RWPE2 (cell line): Measurements from ENCODE around the gene FANCC.

ENCODE experiments used
- ATAC-seq: fragments of 200-7000 bp; cut with Tn5 transposase; 3 replicates; pipeline ENCODE4 v1.9.1; 2021; ENCODE audit warnings: low read depth
- DNase-seq: peaks from one replicate; pipeline ENCODE4 v3.0.0-alpha.2; 2020; ENCODE audit warnings: low spot score
- H3K27ac ChIP-seq: fragments of 450-650 bp; 2 replicates; pipeline ENCODE4 v1.5.1; 2017; ENCODE audit warnings: mild to moderate bottlenecking; ENCODE audit not compliant: poor library complexity, severe bottlenecking
- H3K27me3 ChIP-seq: fragments of 250-450 bp; sonication (Bioruptor Pico); 2 replicates; pipeline ENCODE4 v1.5.1; 2021; ENCODE audit warnings: mild to moderate bottlenecking, moderate library complexity; ENCODE audit not compliant: insufficient read depth, poor library complexity, severe bottlenecking
- H3K36me3 ChIP-seq: fragments of 250-450 bp; sonication (Bioruptor Pico); 2 replicates; pipeline ENCODE4 v1.5.1; 2020; ENCODE audit warnings: low read depth, mild to moderate bottlenecking, moderate library complexity
- H3K4me1 ChIP-seq: fragments of 250-450 bp; sonication (Bioruptor Pico); 2 replicates; pipeline ENCODE4 v1.5.1; 2021; ENCODE audit warnings: mild to moderate bottlenecking, moderate library complexity; ENCODE audit not compliant: insufficient read depth, poor library complexity, severe bottlenecking
- H3K4me3 ChIP-seq: fragments of 250-450 bp; sonication (Bioruptor Pico); 2 replicates; pipeline ENCODE4 v1.5.1; 2021; ENCODE audit warnings: mild to moderate bottlenecking, moderate library complexity; ENCODE audit not compliant: severe bottlenecking
- H3K9me3 ChIP-seq: fragments of 250-450 bp; sonication (Bioruptor Pico); 2 replicates; pipeline ENCODE4 v1.5.1; 2021; ENCODE audit warnings: mild to moderate bottlenecking, moderate library complexity; ENCODE audit not compliant: severe bottlenecking
- CTCF ChIP-seq: fragments of 450-650 bp; IDR thresholded peaks from one replicate; pipeline ENCODE4 v1.5.1; 2017; ENCODE audit warnings: mild to moderate bottlenecking, moderate library complexity; ENCODE audit not compliant: poor library complexity, severe bottlenecking

Gene FANCC

GRCh38 chr9:95101326-95101725 lies 216.2 kb downstream of the FANCC start:
- Histone ChIP-seq H3K27ac (peak overlapping the region; percentile 95), H3K9me3 (no peaks in the 10 kb centered on the region), H3K4me3 (no peak overlapping the region), H3K36me3 (peaks cover 15% of the 10 kb centered on the region), H3K4me1 (peaks cover 51% of the 10 kb centered on the region), H3K27me3 (no peaks in the 10 kb centered on the region)
- DNase-seq (no peak), ATAC-seq (no peak)
- no peak for TF ChIP-seq CTCF

GRCh38 chr9:95100071-95100627 lies 217.4 kb downstream of the FANCC start:
- DNase-seq, result no peak
- H3K36me3 ChIP-seq, result peaks cover 11% of the 10 kb centered on the region
- peak; percentile 66 for ATAC-seq
- no peak for TF ChIP-seq CTCF
- H3K27me3 ChIP-seq, result no peaks in the 10 kb centered on the region
- peaks cover 40% of the 10 kb centered on the region for H3K4me1 ChIP-seq
- H3K27ac ChIP-seq, result peak overlapping the region; percentile 95
- H3K4me3 ChIP-seq, result no peak overlapping the region
- H3K9me3 ChIP-seq, result no peaks in the 10 kb centered on the region

GRCh38 chr9:95099321-95100070 lies 218.0 kb downstream of the FANCC start:
- H3K36me3 ChIP-seq, result peaks cover 11% of the 10 kb centered on the region
- DNase-seq, result no peak
- peaks cover 35% of the 10 kb centered on the region for H3K4me1 ChIP-seq
- H3K27ac ChIP-seq, result peak overlapping the region; percentile 95
- no peak for ATAC-seq
- no peaks in the 10 kb centered on the region for H3K9me3 ChIP-seq
- no peak overlapping the region for H3K4me3 ChIP-seq
- H3K27me3 ChIP-seq, result no peaks in the 10 kb centered on the region
- TF ChIP-seq CTCF, result no peak

- Histone ChIP-seq H3K36me3 (peaks cover 16% of the 10 kb centered on the region), H3K4me3 (no peak overlapping the region), H3K27ac (peak overlapping the region; percentile 95), H3K9me3 (no peaks in the 10 kb centered on the region), H3K27me3 (no peaks in the 10 kb centered on the region), H3K4me1 (peaks cover 35% of the 10 kb centered on the region)
- DNase-seq (no peak), ATAC-seq (no peak)
- no peak for TF ChIP-seq CTCF
Measured at GRCh38 chr9:95098391-95098921, 219.1 kb downstream of the FANCC start.

- ATAC-seq (no peak), DNase-seq (no peak)
- no peak overlapping the region for H3K4me3 ChIP-seq
- peaks cover 34% of the 10 kb centered on the region for H3K4me1 ChIP-seq
- H3K27me3 ChIP-seq, result no peaks in the 10 kb centered on the region
- H3K27ac ChIP-seq, result peak overlapping the region; percentile 95
- peaks cover 18% of the 10 kb centered on the region for H3K36me3 ChIP-seq
- TF ChIP-seq CTCF, result no peak
- H3K9me3 ChIP-seq, result no peaks in the 10 kb centered on the region
Measured at GRCh38 chr9:95097279-95097678, 220.2 kb downstream of the FANCC start.
